SHP77 (cell line): ENCODE measurements around the gene MCRIP2.

ENCODE experiments used
- DNase-seq, 2 experiments: peaks; one replicate each; lab custom pipeline; 2025; lab: John Stamatoyannopoulos, UW

Gene MCRIP2

GRCh38 chr16:631808-632358, 9.7 kb upstream of the MCRIP2 start:
- DNase-seq, result no peak

- no peak for DNase-seq
Measured at GRCh38 chr16:632486-633335, 8.9 kb upstream of the MCRIP2 start.

GRCh38 chr16:633336-634050, 8.1 kb upstream of the MCRIP2 start:
- no peak for DNase-seq

GRCh38 chr16:634051-634670, 7.5 kb upstream of the MCRIP2 start:
- DNase-seq, result no peak

GRCh38 chr16:634996-635395, 6.6 kb upstream of the MCRIP2 start:
- no peak for DNase-seq

- DNase-seq, result no peak
Measured at GRCh38 chr16:635573-636205, 5.9 kb upstream of the MCRIP2 start.

GRCh38 chr16:636206-637080, 5.2 kb upstream of the MCRIP2 start, which contains the start of gene METTL26:
TSS of gene METTL26 (minus strand) at chr16:636305. CDS start at chr16:636290, 15 bp downstream.
- DNase-seq, result peak; percentile 93 to 94

GRCh38 chr16:637081-638018, 4.3 kb upstream of the MCRIP2 start:
- peak; percentile 38 to 88 for DNase-seq

- no peak for DNase-seq
Measured at GRCh38 chr16:638034-638543, 3.5 kb upstream of the MCRIP2 start.

GRCh38 chr16:638836-639235, 2.8 kb upstream of the MCRIP2 start:
- no peak for DNase-seq

- no peak for DNase-seq
Measured at GRCh38 chr16:640614-641013, 1.0 kb upstream of the MCRIP2 start.

GRCh38 chr16:642189-643049, 791 bp downstream of the MCRIP2 start:
- no peak for DNase-seq

- DNase-seq, result no peak
Measured at GRCh38 chr16:643050-643368, 1.4 kb downstream of the MCRIP2 start.

GRCh38 chr16:644556-644955, 2.9 kb downstream of the MCRIP2 start:
- no peak for DNase-seq

- no peak for DNase-seq
Measured at GRCh38 chr16:645852-646678, 4.4 kb downstream of the MCRIP2 start.

GRCh38 chr16:646679-647172, 5.1 kb downstream of the MCRIP2 start:
- no peak for DNase-seq

GRCh38 chr16:647173-647902, 5.7 kb downstream of the MCRIP2 start:
- DNase-seq, result no peak
